Gastrocnemius medialis (tissue), 4 donors: ENCODE measurements around the gene C2orf78. TPM values are rescaled to one million over a fixed set of nuclear protein-coding genes. Genes with fewer than 3 reads are reported as not detected.

Source experiments
- ATAC-seq, 2 donors: fragments of 150-250 bp; one replicate each; pipeline ENCODE4 v1.9.1; 2016
- DNase-seq, 2 donors: peaks; one replicate each; pipeline ENCODE4 v3.0.0-alpha.2; 2019
- H3K27ac ChIP-seq, 4 donors: fragments of 200-600 bp; sonication (generic); 1 replicate in 1 of 4; 2 replicates in 3 of 4; pipeline ENCODE4 v1.5.1; 2016 to 2018; ENCODE audit warnings: mild to moderate bottlenecking in 2 of 4, moderate library complexity in 1 of 4
- H3K27me3 ChIP-seq, 3 donors: fragments of 200-600 bp; sonication (generic) in 2 of 3; 1 replicate in 1 of 3; 2 replicates in 2 of 3; pipeline versions ENCODE4 v1.5.1 to v1.6.0; 2016 to 2019; ENCODE audit warnings: mild to moderate bottlenecking in 1 of 3, moderate library complexity in 1 of 3
- H3K36me3 ChIP-seq, 2 donors: fragments of 200-600 bp; sonication (generic) in 1 of 2; one replicate each; pipeline ENCODE4 v1.5.1; 2017 to 2018
- H3K4me1 ChIP-seq, 2 donors: fragments of 200-600 bp; sonication (generic) in 1 of 2; one replicate each; pipeline ENCODE4 v1.5.1; 2016 to 2017; ENCODE audit warnings: mild to moderate bottlenecking in 2 of 2
- H3K4me3 ChIP-seq, 4 donors: fragments of 200-600 bp; sonication (generic) in 3 of 4; 1 replicate in 1 of 4; 2 replicates in 3 of 4; pipeline ENCODE4 v1.5.1; 2016 to 2019; ENCODE audit warnings: mild to moderate bottlenecking in 2 of 4
- H3K9me3 ChIP-seq, 3 donors: fragments of 200-600 bp; sonication (generic) in 2 of 3; 1 replicate in 1 of 3; 2 replicates in 2 of 3; pipeline ENCODE4 v1.5.1; 2016 to 2019
- CTCF ChIP-seq, 5 experiments: fragments of 450-650 bp in 3 of 5; fragments of 200-600 bp in 2 of 5; sonication (generic) in 2 of 5; IDR thresholded peaks in 4 of 5; conservative IDR thresholded peaks in 1 of 5; 1 replicate in 4 of 5; 2 replicates in 1 of 5; pipeline ENCODE4 v1.5.1; 2016 to 2019; ENCODE audit warnings: antibody characterized with exemption in 5 of 5, mild to moderate bottlenecking in 3 of 5, moderate library complexity in 3 of 5
- POLR2A ChIP-seq, 2 donors: fragments of 450-650 bp; IDR thresholded peaks; one replicate each; pipeline ENCODE4 v1.6.1; 2017; ENCODE audit warnings: antibody characterized with exemption in 2 of 2, mild to moderate bottlenecking in 2 of 2, moderate library complexity in 2 of 2
- in situ Hi-C, 4 donors: fragments of 200-750 bp; cut with MboI; loops; one replicate each; pipeline versions ENCODE4 v1.15.0 to v1.8.0; 2017; ENCODE audit warnings: low sequenced_read_pairs in 4 of 4
- intact Hi-C: fragments of 100-400 bp; cut with DNase I; formaldehyde crosslinking; loops from one replicate; pipeline ENCODE4 v1.15.1; 2023; ENCODE audit warnings: low total_unique reads
- total RNA-seq, 4 donors: library from RNA; depleted of rRNA; stranded (reverse); fragments of >200 nt; gene quantifications; one replicate each; pipeline versions ENCODE4 v1.1.0 to v1.2.3, GENCODE V29; 2016

Gene C2orf78
- total RNA-seq, 4 donors from 2014 or later = 0.16 TPM; not detected in 3

- DNase-seq (no peak), ATAC-seq (no peak)
- Histone ChIP-seq H3K4me1 (peaks cover 0 to 4% of the 10 kb centered on the region in 2 donors), H3K4me3 (no peak overlapping the region), H3K27me3 (no peaks in the 10 kb centered on the region), H3K9me3 (no peaks in the 10 kb centered on the region), H3K36me3 (no peaks in the 10 kb centered on the region), H3K27ac (no peak overlapping the region)
- intact Hi-C loops = no loop called here
- in situ Hi-C loops = loop anchor here in 2 of 4 donors (25.0 kb wide), 1 partner anchor 525 kb away; the partner anchor contains the start of gene SLC4A5 (in 2 of the 2)
- no peak for TF ChIP-seq POLR2A (IDR thresholded peaks at IDR 0.05)
- no peak for TF ChIP-seq CTCF (IDR thresholded peaks at IDR 0.05 in 4 of 5, conservative IDR thresholded peaks at IDR 0.05 in 1 of 5)
Observed at GRCh38 chr2:73811878-73812277, 27.9 kb downstream of the C2orf78 start.

GRCh38 chr2:73812635-73813034, 28.7 kb downstream of the C2orf78 start:
- H3K27ac ChIP-seq = no peak overlapping the region
- no peaks in the 10 kb centered on the region for H3K27me3 ChIP-seq
- no peaks in the 10 kb centered on the region for H3K9me3 ChIP-seq
- in situ Hi-C loops (loop anchor here in 2 of 4 donors (25.0 kb wide), 1 partner anchor 525 kb away; the partner anchor contains the start of gene SLC4A5 (in 2 of the 2)), intact Hi-C loops (no loop called here)
- ATAC-seq = no peak
- TF ChIP-seq CTCF (IDR thresholded peaks at IDR 0.05 in 4 of 5, conservative IDR thresholded peaks at IDR 0.05 in 1 of 5) (no peak), POLR2A (IDR thresholded peaks at IDR 0.05) (no peak)
- no peak overlapping the region for H3K4me3 ChIP-seq
- no peak for DNase-seq
- H3K4me1 ChIP-seq = peaks cover 0 to 4% of the 10 kb centered on the region in 2 donors
- no peaks in the 10 kb centered on the region for H3K36me3 ChIP-seq

- intact Hi-C loops (no loop called here), in situ Hi-C loops (loop anchor here in 2 of 4 donors (25.0 kb wide), 1 partner anchor 519 kb away; the partner anchor contains the start of gene SLC4A5 (in 2 of the 2))
- no peaks in the 10 kb centered on the region for H3K4me1 ChIP-seq
- no peak overlapping the region for H3K27ac ChIP-seq
- ATAC-seq = no peak
- no peak overlapping the region for H3K4me3 ChIP-seq
- peaks cover 0 to 3% (median 0%) of the 10 kb centered on the region in 3 donors for H3K27me3 ChIP-seq
- no peaks in the 10 kb centered on the region for H3K36me3 ChIP-seq
- no peaks in the 10 kb centered on the region for H3K9me3 ChIP-seq
- TF ChIP-seq CTCF (IDR thresholded peaks at IDR 0.05 in 4 of 5, conservative IDR thresholded peaks at IDR 0.05 in 1 of 5) (no peak), POLR2A (IDR thresholded peaks at IDR 0.05) (no peak)
- no peak for DNase-seq
Observed at GRCh38 chr2:73818296-73818695, 34.3 kb downstream of the C2orf78 start.

- H3K27me3 ChIP-seq = peaks cover 0 to 3% (median 0%) of the 10 kb centered on the region in 3 donors
- no peak overlapping the region for H3K27ac ChIP-seq
- DNase-seq (no peak), ATAC-seq (no peak)
- no peaks in the 10 kb centered on the region for H3K36me3 ChIP-seq
- no peaks in the 10 kb centered on the region for H3K9me3 ChIP-seq
- no peak overlapping the region for H3K4me3 ChIP-seq
- intact Hi-C loops (loop anchor here (10.0 kb wide), 6 partner anchors 164 to 574 kb away; partner anchors contain the start of genes BOLA3, MOB1A and TET3), in situ Hi-C loops (loop anchor here in 3 of 4 donors (10.0 to 25.0 kb wide), 3 partner anchors 104 to 516 kb away; partner anchors contain the start of genes SLC4A5 (in 2 of the 3) and DGUOK (in 1 of the 3))
- no peak for TF ChIP-seq CTCF (IDR thresholded peaks at IDR 0.05 in 4 of 5, conservative IDR thresholded peaks at IDR 0.05 in 1 of 5)
- no peak for TF ChIP-seq POLR2A (IDR thresholded peaks at IDR 0.05)
- H3K4me1 ChIP-seq = no peaks in the 10 kb centered on the region
Observed at GRCh38 chr2:73821227-73821626, 37.2 kb downstream of the C2orf78 start.
